SK-N-MC (cell line): ENCODE measurements around the gene PTPRR.

ENCODE experiments used
- EZH2 ChIP-seq: fragments of 200-600 bp; sonication (generic); IDR thresholded peaks from one replicate; pipeline ENCODE4 v1.6.1; 2017; ENCODE audit warnings: antibody characterized with exemption
- POLR2AphosphoS5 ChIP-seq: IDR thresholded peaks from 2 replicates; pipeline ENCODE4 v1.6.1; 2012; ENCODE audit warnings: mild to moderate bottlenecking, low read depth, low read length, borderline replicate concordance

- no peak for TF ChIP-seq POLR2AphosphoS5
- no peak for TF ChIP-seq EZH2
These were observed 27.9 kb downstream of the PTPRR start for GRCh38 chr12:70892593-70892992.
